HepG2 (cell line): ENCODE results near the gene OVAAL. TPM values are rescaled to one million over a fixed set of nuclear protein-coding genes. Genes with fewer than 3 reads are reported as not detected.
A peak's percentile ranks its signal among the peaks of the same experiment; 100 is the strongest.

Experiments
- BCL6 ChIP-seq: IDR thresholded peaks from 2 replicates; pipeline ENCODE4 v1.6.1; 2016; ENCODE audit warnings: missing genetic modification reagents, missing compliant biosample characterization
- BRCA1 ChIP-seq: sonication (generic); formaldehyde crosslinking; IDR thresholded peaks from 2 replicates; pipeline ENCODE4 v1.4.0; 2020; ENCODE audit warnings: missing genetic modification reagents
- EZH2 ChIP-seq: conservative IDR thresholded peaks from 2 replicates; pipeline ENCODE4 v1.6.1; 2012; ENCODE audit warnings: mild to moderate bottlenecking, low read depth, low read length, moderate library complexity
- HMG20A ChIP-seq: IDR thresholded peaks from 2 replicates; pipeline ENCODE4 v1.6.1; 2016; ENCODE audit warnings: borderline replicate concordance
- KDM5A ChIP-seq: fragments of 200-600 bp; sonication (generic); IDR thresholded peaks from 2 replicates; pipeline ENCODE4 v1.7.0; 2018; ENCODE audit warnings: antibody characterized with exemption, mild to moderate bottlenecking, low read length, borderline replicate concordance
- POGK ChIP-seq: sonication (generic); formaldehyde crosslinking; conservative IDR thresholded peaks from 2 replicates; pipeline ENCODE4 v1.8.0; 2022; ENCODE audit warnings: mild to moderate bottlenecking, moderate library complexity, missing genetic modification reagents
- RFXAP ChIP-seq: sonication (generic); formaldehyde crosslinking; IDR thresholded peaks from 2 replicates; pipeline ENCODE4 v1.4.0; 2020; ENCODE audit warnings: missing genetic modification reagents, borderline replicate concordance
- SOX13 ChIP-seq, 3 experiments: fragments of 450-650 bp in 1 of 3; sonication (generic) in 1 of 3; formaldehyde crosslinking in 1 of 3; IDR thresholded peaks in 2 of 3; conservative IDR thresholded peaks in 1 of 3; 2 replicates each; pipeline versions ENCODE4 v1.5.0 to v1.6.1; 2016 to 2020; ENCODE audit warnings: antibody characterized with exemption in 1 of 3, mild to moderate bottlenecking in 1 of 3, missing compliant biosample characterization in 1 of 3, missing genetic modification reagents in 1 of 3, moderate library complexity in 1 of 3
- SP5 ChIP-seq: IDR thresholded peaks from 2 replicates; pipeline ENCODE4 v1.6.1; 2016; ENCODE audit warnings: low read depth, borderline replicate concordance
- SUZ12 ChIP-seq: fragments of 150-350 bp; IDR thresholded peaks from 2 replicates; pipeline ENCODE4 v1.6.1; 2014; ENCODE audit warnings: low read depth, low read length
- TBL1XR1 ChIP-seq: fragments of 150-350 bp; IDR thresholded peaks from 2 replicates; pipeline ENCODE4 v1.6.1; 2014; ENCODE audit warnings: borderline replicate concordance, low read length; ENCODE audit not compliant: partially characterized antibody
- ZHX2 ChIP-seq, 2 experiments: sonication (generic) in 1 of 2; formaldehyde crosslinking in 1 of 2; IDR thresholded peaks; 2 replicates each; pipeline versions ENCODE4 v1.6.1 to v1.9.0; 2014 to 2022; ENCODE audit warnings: antibody characterized with exemption in 1 of 2, borderline replicate concordance in 1 of 2, inconsistent platforms in 1 of 2, low read depth in 1 of 2, missing genetic modification reagents in 1 of 2
- ZNF20 ChIP-seq: sonication (generic); formaldehyde crosslinking; IDR thresholded peaks from 2 replicates; pipeline ENCODE4 v1.4.0; 2020; ENCODE audit warnings: mild to moderate bottlenecking, moderate library complexity, missing genetic modification reagents
- ZNF335 ChIP-seq: sonication (generic); formaldehyde crosslinking; IDR thresholded peaks from 2 replicates; pipeline ENCODE4 v1.4.0; 2020; ENCODE audit warnings: missing genetic modification reagents
- ZSCAN25 ChIP-seq: sonication (generic); formaldehyde crosslinking; IDR thresholded peaks from 2 replicates; pipeline ENCODE4 v1.8.0; 2022; ENCODE audit warnings: mild to moderate bottlenecking, missing genetic modification reagents
- ZSCAN31 ChIP-seq: sonication (generic); formaldehyde crosslinking; IDR thresholded peaks from 2 replicates; pipeline ENCODE4 v1.5.0; 2020; ENCODE audit warnings: low read depth, mild to moderate bottlenecking, missing genetic modification reagents
- polyA plus RNA-seq, 8 experiments: library from polyadenylated mRNA; depleted of rRNA in 3 of 8; stranded (reverse) in 7 of 8; unstranded in 1 of 8; fragments of >200 nt; fragmentation: Illumina TruSeq in 4 of 8; extraction: Trizol in 4 of 8; gene quantifications; 2 replicates each; pipeline versions ENCODE4 v1.2.1 to v1.2.3, GENCODE V29; 2011 to 2016; ENCODE audit warnings: low read depth in 4 of 8, missing spikeins in 1 of 8, mixed read lengths in 1 of 8; ENCODE audit not compliant: insufficient read depth in 1 of 8
- total RNA-seq, 5 experiments: library from RNA; depleted of rRNA; stranded (reverse); fragments of >200 nt; fragmentation: Illumina TruSeq; extraction: Trizol; gene quantifications; 2 replicates each; pipeline ENCODE4 v1.2.3, GENCODE V29; 2016; ENCODE audit warnings: low read depth in 1 of 5
- TF ChIP-seq, protein P1 (sequence below): sonication (generic); formaldehyde crosslinking; IDR thresholded peaks from 2 replicates; pipeline ENCODE4 v1.4.0; 2020; ENCODE audit warnings: missing genetic modification reagents

OVAAL gene
- total and polyA plus RNA-seq, 2 of the 13 experiments (the other 11 are each of a cell fraction or from before 2014, with no cell fraction given), result 0.04 TPM; not detected in 1

DNA sequence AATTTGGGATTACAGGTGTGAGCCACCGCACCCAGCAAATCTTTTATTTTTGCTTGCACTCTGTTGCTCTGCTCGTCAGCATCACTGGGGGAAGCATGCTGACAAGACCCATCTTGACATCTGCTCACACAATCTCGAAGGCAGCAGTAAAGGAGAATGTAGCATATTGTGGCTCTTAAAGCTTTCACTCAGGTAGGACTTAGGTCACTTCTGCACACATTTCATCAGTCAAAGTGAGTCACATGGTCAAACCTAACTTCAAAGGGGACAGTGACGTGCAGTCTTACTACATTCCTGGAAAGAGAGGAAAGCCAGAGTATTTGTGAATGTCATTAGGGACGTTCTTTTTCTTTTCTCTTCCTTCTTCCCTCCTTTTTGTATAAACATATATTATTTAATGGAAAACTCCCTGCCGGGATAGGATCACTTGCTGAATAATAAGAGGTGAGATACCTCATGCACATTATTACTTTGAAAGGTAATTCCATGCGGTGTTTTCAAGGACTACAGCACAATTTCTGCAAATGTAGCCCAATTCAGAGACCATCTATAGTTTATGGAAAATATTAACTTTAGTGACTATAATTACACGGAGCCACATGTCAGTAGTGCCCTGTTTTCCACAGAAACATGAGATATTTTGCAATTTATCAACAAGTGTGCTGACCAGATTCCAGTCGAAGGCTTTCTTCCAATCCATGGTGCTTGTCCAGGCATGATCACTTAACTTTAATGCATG, 37.1 kb upstream of the OVAAL start (continued):
- TF ChIP-seq TBL1XR1 (peak; percentile 58), HMG20A (peak; percentile 84; the same call in 1 of the 2 replicates), BRCA1 (CRISPR knock-in tag) (no peak), POGK (CRISPR knock-in tag) (no peak; the same call in 1 of the 2 replicates), ZSCAN31 (CRISPR knock-in tag) (no peak), ZNF20 (CRISPR knock-in tag) (no peak), RFXAP (no peak), BCL6 (CRISPR knock-in tag) (peak; percentile 99), ZSCAN25 (CRISPR knock-in tag) (no peak), ZNF335 (CRISPR knock-in tag) (no peak), KDM5A (no peak), SP5 (CRISPR knock-in tag) (no peak), SOX13 (IDR thresholded peaks at IDR 0.05) (no peak), SOX13 (CRISPR knock-in tag; conservative IDR thresholded peaks at IDR 0.05 in 1 of 2, IDR thresholded peaks at IDR 0.05 in 1 of 2) (peak in 1 of 2 experiments; percentile 33; a peak in 1 of 4 replicates), SUZ12 (no peak), ZHX2 (IDR thresholded peaks at IDR 0.05; ENCODE audit: low read depth) (no peak), ZHX2 (CRISPR knock-in tag; IDR thresholded peaks at IDR 0.05; ENCODE audit: borderline replicate concordance) (no peak), EZH2 (no peak)
- TF ChIP-seq, protein P1, sequence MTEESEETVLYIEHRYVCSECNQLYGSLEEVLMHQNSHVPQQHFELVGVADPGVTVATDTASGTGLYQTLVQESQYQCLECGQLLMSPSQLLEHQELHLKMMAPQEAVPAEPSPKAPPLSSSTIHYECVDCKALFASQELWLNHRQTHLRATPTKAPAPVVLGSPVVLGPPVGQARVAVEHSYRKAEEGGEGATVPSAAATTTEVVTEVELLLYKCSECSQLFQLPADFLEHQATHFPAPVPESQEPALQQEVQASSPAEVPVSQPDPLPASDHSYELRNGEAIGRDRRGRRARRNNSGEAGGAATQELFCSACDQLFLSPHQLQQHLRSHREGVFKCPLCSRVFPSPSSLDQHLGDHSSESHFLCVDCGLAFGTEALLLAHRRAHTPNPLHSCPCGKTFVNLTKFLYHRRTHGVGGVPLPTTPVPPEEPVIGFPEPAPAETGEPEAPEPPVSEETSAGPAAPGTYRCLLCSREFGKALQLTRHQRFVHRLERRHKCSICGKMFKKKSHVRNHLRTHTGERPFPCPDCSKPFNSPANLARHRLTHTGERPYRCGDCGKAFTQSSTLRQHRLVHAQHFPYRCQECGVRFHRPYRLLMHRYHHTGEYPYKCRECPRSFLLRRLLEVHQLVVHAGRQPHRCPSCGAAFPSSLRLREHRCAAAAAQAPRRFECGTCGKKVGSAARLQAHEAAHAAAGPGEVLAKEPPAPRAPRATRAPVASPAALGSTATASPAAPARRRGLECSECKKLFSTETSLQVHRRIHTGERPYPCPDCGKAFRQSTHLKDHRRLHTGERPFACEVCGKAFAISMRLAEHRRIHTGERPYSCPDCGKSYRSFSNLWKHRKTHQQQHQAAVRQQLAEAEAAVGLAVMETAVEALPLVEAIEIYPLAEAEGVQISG (CRISPR knock-in tag), result no peak
